ENCODE results near the gene TMEM198. TPM values are rescaled to one million over a fixed set of nuclear protein-coding genes. Genes with fewer than 3 reads are reported as not detected.
A peak's percentile ranks its signal among the peaks of the same experiment; 100 is the strongest.

TMEM198 gene
- total and polyA plus RNA-seq, 9 of the 15 experiments (the other 6 are each of a cell fraction or from before 2014, with no cell fraction given): 0.03 to 3.8 (median 1.0) TPM

GRCh38 chr2:219495531-219496122, 48.2 kb upstream of the TMEM198 start (continued):
- TF ChIP-seq HMGXB4 (CRISPR knock-in tag; IDR thresholded peaks at IDR 0.05) (no peak), ZSCAN29 (IDR thresholded peaks at IDR 0.05) (no peak), SMAD1 (IDR thresholded peaks at IDR 0.05; ENCODE audit: low read depth, low read length, partially characterized antibody) (no peak), PKNOX1 (IDR thresholded peaks at IDR 0.05) (0 out of 2 replicates have a peak, but pooled peaks have one; percentile 13), HCFC1 (IDR thresholded peaks at IDR 0.05; ENCODE audit: low read depth, low read length) (no peak), CTCF (IDR thresholded peaks at IDR 0.05 in 2 of 3, conservative IDR thresholded peaks at IDR 0.05 in 1 of 3; ENCODE audit: insufficient read depth in 2 of 3, low read depth in 1 of 3, low read length in 3 of 3) (peak; percentile 68 to 73 (median 69)), MAZ (CRISPR knock-in tag; conservative IDR thresholded peaks at IDR 0.05 in 1 of 2, IDR thresholded peaks at IDR 0.05 in 1 of 2) (peak; percentile 49 to 94; a peak in 3 of 4 replicates)

Data from K562 (cell line).